ENCODE measurements around the gene CACHD1.

The CACHD1 gene

DNA sequence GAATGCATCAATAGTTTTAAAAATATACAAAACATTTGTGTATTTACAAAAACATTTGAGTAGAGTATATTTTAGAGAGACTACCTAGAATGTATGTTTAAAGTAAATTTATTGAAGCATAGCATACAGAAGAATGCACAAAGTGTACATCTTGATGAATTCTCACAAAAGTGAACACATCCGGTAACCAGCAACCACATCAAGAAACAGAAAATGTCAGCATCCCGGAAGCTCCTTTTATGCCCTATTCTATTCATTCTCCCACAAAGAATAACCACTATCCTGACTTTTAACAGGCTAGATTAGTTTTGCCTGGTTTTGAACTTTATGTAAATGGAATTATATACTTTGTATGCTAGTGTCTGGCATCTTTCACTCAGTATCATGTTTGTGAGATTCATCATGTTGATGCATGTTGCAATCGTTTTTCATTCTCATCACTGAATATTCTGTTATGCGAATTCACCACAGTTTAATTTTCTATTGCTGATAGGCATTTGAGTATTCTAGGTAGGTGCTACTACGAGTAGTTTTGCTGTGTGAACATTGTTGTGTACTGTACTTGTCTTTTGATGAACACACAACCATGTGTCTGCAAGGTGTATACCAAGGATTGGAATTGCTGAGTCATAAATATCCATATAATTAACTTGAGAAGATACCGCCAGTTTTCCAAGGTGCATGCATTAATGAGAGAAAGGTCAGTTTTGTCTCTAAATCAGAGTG, 75.4 kb downstream of the CACHD1 start:
- in situ Hi-C loops (cut with MboI; ENCODE audit: low sequenced_read_pairs): no loop called here

DNA sequence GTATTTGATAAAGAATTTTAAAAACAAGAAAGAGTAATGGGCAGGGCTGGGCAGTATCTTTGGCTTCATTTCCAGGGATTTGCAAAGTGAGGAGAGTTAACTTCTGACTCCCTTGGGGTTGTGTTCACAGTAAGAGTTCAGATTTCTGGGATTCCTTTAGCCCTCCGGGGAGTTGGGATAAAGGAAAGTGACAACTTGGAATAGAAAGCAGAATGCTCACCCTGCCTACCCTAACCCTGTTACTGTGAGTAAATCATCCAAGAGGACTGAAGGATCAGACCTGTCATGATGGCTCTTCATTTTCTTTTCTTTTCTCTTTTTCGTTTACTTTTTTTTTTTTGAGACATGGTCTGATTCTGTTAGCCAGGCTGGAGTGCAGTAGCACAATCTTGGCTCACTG, 76.1 kb downstream of the CACHD1 start:
- in situ Hi-C loops (cut with MboI; ENCODE audit: low sequenced_read_pairs): no loop called here

DNA sequence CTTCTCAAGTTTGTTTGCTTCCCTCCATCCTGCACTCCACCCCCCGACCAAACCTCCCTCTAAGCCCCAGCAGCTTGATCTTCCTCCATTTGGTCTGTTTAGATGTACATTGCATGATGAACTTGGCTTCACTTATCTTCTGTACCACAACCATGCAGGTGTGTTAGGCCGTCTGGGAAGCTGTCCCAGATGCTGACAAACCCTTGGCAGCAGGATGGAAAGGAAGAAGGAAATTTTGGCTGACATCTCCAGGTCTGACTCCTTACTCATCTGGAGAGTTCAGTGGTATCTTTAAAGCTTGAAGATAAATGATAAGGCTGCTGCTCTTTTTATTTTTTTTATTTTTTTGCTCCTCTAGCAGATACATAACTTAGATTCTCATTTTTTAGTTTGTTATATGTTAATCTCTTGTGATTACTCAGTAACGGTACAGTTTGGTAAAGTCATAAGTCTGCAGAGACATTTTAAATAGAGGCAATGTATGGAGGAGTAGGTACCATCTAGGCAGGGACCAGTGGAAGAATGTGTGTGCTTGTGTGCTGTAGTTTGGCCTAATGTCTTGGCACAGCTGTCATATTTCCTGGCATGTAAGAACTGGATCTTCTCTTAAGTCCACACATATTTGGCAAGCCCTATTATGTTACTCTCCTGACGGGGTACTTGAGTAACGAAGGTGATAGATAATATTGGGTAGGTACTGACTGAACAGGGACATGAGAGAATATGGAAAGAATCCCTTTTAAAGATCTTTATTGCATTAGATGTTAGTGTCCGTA, 79.7 kb downstream of the CACHD1 start:
- in situ Hi-C loops (cut with MboI; ENCODE audit: low sequenced_read_pairs): no loop called here

DNA sequence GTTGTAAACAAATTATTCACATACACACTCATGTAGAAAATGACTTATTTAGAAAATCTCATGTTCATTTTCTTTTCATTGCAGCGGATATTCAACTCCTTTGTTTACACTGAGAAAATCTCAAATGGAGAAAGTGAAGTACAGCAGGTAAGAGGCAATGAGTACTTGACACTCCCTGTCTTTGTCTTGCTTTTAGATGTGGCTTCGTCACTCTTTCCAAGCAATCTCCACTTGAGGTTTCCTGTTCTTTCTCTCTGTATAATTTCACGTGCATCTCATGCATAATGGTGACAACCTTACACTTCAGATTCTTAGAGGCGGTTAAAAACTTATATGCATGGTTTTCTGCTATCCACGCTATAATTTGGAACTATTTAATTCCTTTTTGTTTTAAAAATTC, 80.6 kb downstream of the CACHD1 start:
- in situ Hi-C loops (cut with MboI; ENCODE audit: low sequenced_read_pairs): no loop called here

- in situ Hi-C loops (cut with MboI; ENCODE audit: low sequenced_read_pairs): no loop called here
Measured at GRCh38 chr1:64550946-64551605, 81.1 kb downstream of the CACHD1 start.

GRCh38 chr1:64553285-64553684, 83.4 kb downstream of the CACHD1 start:
- in situ Hi-C loops (cut with MboI; ENCODE audit: low sequenced_read_pairs): no loop called here

- in situ Hi-C loops (cut with MboI; ENCODE audit: low sequenced_read_pairs): no loop called here
Measured at GRCh38 chr1:64555947-64556346, 86.0 kb downstream of the CACHD1 start.

DNA sequence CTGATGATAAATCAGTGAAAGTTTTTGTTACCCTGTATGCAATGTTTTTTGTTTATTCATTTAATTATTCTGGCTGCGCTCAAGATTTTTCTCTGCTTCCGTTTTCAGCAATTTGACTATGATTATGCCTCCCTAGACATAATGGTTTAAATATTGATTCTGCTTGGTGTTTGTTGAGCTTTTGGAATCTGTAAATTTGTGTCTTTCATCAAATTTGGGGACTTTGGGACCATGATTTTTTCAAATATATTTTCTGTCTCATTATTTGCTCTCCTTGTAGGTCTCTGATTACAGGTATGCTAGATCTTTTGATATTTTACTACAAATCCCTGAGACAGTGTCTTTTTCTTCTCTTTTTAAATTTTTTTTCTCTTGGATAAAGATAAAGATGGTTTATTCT, 92.1 kb downstream of the CACHD1 start:
- in situ Hi-C loops (cut with MboI; ENCODE audit: low sequenced_read_pairs): no loop called here

DNA sequence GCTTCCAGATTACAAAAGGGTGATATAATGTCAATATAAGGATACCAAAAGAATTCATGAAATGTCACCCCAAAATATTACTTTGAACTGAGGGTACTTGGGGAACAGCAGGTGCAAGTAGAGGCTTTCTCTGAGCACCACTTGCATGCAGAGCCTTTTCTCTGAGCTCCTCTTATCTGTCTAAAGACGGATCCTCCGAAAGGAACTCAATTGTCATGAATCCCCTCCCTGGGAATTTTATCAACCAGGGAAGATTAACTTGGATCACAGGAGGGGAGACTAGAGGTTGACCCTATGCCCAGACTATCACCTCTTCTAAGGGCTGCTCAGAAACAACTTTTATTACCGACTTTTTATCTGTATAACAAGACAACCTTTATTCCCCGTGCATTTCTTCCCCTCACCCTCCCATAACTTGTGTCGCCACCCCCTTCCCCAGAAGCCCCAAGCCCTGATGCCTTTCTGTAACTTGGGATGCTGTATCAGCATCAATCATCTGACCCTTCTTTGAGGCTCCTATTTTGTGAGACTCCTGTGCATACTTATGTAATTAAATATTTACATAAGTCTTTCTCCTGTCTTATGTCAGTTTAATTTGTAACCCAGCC, 94.1 kb downstream of the CACHD1 start:
- in situ Hi-C loops (cut with MboI; ENCODE audit: low sequenced_read_pairs): no loop called here

GRCh38 chr1:64564891-64565290, 95.0 kb downstream of the CACHD1 start:
- in situ Hi-C loops (cut with MboI; ENCODE audit: low sequenced_read_pairs): no loop called here

GRCh38 chr1:64567426-64568170, 97.7 kb downstream of the CACHD1 start:
- in situ Hi-C loops (cut with MboI; ENCODE audit: low sequenced_read_pairs): no loop called here

- in situ Hi-C loops (cut with MboI; ENCODE audit: low sequenced_read_pairs): no loop called here
Measured at GRCh38 chr1:64568171-64568450, 98.2 kb downstream of the CACHD1 start.

DNA sequence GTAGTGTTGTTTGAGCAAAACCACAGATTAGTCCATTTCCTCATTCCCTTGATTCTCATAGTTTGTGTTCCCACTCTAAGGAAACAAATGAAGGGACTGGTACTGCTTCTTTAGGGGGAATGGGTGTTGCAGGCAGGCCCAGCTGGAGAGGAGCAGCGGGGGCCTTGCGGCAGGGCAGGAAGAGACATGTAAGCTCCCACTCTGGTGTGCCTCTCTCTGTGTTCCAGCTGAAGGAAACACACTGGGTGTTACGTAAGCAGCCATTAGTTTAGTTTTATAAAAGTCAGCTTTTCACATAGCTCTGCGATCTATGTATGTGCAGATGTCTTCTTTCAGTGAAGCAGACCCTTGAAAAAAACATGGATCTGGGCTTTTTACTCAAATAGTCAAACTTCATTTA, 99.5 kb downstream of the CACHD1 start:
- in situ Hi-C loops (cut with MboI; ENCODE audit: low sequenced_read_pairs): no loop called here

DNA sequence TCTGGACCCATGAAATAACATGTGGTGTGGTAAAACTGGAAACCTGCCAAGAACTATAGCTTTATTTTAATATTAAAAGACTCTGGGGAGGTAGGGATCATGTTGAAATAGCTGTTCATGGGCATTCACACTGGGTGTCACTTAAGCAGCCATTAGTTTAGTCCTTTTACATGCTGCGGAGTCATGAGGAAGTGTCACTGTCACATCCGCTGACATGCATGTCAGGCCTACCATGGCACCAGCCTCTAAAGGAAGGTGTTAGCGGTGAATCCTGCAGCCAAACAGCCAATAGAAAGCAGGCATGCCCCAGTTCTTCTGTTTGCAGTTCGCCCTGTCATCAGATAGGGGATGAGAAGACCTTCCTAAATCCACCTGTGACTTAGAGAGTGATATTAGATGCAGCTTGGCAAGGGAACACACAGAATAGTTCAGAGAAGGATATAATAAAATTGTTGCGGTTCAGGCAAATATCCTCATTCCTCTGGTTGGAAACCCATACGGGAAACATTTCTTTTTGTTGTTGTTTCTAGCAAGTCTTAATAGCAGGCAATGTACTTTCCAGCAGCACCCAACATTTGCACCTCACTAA, 100.4 kb downstream of the CACHD1 start:
- in situ Hi-C loops (cut with MboI; ENCODE audit: low sequenced_read_pairs): no loop called here

GRCh38 chr1:64572222-64572900, 102.4 kb downstream of the CACHD1 start:
- in situ Hi-C loops (cut with MboI; ENCODE audit: low sequenced_read_pairs): no loop called here

DNA sequence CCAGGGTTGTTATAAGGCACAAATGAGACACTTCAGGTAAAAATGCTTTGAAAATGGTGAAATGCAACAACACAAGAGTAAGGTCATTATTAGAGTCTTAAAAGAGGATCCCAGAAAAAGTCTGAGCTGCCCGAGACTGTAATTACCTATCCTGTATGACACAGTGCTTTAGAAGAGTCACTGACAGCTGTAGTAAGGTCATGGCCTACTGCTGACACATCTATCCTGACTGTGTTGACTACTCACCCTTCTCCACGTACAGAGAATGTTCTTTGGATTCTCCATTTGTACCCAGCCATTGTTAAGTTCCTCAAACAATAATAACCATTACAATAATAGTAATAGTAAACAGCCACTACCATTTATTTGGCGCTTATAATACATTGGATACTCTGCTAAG, 104.4 kb downstream of the CACHD1 start:
- in situ Hi-C loops (cut with MboI; ENCODE audit: low sequenced_read_pairs): no loop called here

DNA sequence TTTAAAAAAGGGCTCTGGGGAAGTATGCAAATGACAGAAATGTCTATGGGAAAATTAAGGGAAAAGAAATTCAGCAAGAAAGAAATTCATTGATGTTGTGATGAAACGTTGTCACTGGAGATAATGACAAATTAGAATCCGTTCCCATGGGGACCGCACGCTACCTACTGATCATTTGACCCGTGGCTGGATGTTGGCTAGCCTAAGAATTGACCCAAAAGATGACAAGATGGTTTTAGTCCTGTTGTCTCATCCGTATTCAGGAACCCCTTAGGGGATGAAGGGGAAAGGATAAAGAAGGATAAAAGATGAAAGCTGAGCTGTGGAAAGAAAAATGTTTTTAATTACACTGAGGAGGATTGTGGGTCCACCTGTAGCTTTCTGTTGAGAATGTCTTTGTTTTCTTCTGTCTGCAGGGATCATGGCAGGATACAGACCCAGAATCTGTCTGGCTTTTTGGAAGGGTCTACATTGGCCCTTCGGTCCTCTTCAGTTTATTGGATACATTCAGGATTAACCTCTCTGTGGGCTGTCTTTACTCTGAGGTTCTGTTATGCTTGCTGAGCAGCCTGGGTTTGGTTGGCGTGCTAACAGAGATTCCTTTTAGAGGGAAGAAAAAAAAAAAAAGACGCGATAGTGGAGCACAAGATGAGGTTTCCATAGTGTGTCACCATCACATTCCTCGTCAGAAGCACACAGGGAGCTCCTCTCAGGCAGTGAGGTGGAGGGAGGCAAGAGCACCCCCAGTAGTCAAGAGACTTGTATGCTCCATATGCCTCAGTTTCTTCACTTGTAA, 106.2 kb downstream of the CACHD1 start:
- in situ Hi-C loops (cut with MboI; ENCODE audit: low sequenced_read_pairs): no loop called here

GRCh38 chr1:64578270-64578973, 108.5 kb downstream of the CACHD1 start:
- in situ Hi-C loops (cut with MboI; ENCODE audit: low sequenced_read_pairs): no loop called here

DNA sequence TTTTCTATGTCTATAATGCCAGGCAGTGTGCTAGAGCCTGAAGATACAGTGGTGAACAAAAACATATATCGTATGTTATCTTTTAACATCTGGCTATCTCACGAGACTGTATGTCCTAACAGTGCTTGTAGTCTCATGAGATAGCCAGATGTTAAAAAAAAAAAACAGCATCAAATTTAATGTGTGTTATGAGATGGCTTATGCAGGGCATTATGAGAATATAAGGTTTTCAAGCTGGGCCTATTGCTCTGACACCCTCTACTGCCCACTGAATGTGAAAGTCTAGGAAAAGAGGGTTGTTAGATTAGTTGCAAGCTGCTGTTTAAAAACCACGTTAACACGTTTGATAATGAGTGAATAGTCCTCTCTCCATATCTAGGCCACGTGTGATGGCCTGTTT, 109.8 kb downstream of the CACHD1 start:
- in situ Hi-C loops (cut with MboI; ENCODE audit: low sequenced_read_pairs): no loop called here
